HUES64 (cell line): Measurements from ENCODE around the gene NPHP4.

Experiments
- H3K27ac ChIP-seq: 2 replicates; pipeline ENCODE4 v1.7.0; 2013; ENCODE audit warnings: low read depth, low read length, inconsistent platforms
- H3K27me3 ChIP-seq: 2 replicates; pipeline ENCODE4 v1.6.1; 2013; ENCODE audit warnings: mild to moderate bottlenecking, low read length; ENCODE audit not compliant: insufficient read depth
- H3K36me3 ChIP-seq: 2 replicates; pipeline ENCODE4 v1.6.1; 2013; ENCODE audit warnings: mild to moderate bottlenecking, low read length; ENCODE audit not compliant: insufficient read depth
- H3K4me1 ChIP-seq: 2 replicates; pipeline ENCODE4 v1.6.1; 2013; ENCODE audit warnings: mild to moderate bottlenecking, low read length, moderate library complexity; ENCODE audit not compliant: insufficient read depth
- H3K4me3 ChIP-seq: 2 replicates; pipeline ENCODE4 v1.5.1; 2013; ENCODE audit warnings: mild to moderate bottlenecking, low read length, moderate library complexity
- H3K9ac ChIP-seq: 2 replicates; pipeline ENCODE4 v1.6.1; 2013; ENCODE audit warnings: mild to moderate bottlenecking, low read depth, low read length
- H3K9me3 ChIP-seq: 2 replicates; pipeline ENCODE4 v1.6.1; 2013; ENCODE audit warnings: low read depth, low read length; ENCODE audit not compliant: insufficient read depth
- WGBS: fragments of 150-250, 120-280 bp; methylation state at CpG from one replicate; pipeline ENCODE4 v1.1.7; 2013; ENCODE audit warnings: missing lambda C conversion rate; 5-methylcytosine and 5-hydroxymethylcytosine counted together

The NPHP4 gene

GRCh38 chr1:5884110-5884509, 108.1 kb downstream of the NPHP4 start:
- Histone ChIP-seq H3K4me1 (no peaks in the 10 kb centered on the region), H3K27ac (no peak overlapping the region)
- WGBS: 96% methylated on average over 13 of the region's 13 CpGs

GRCh38 chr1:5883129-5884048, 108.8 kb downstream of the NPHP4 start:
- Histone ChIP-seq H3K27ac (no peak overlapping the region), H3K4me1 (no peaks in the 10 kb centered on the region), H3K4me3 (no peak overlapping the region), H3K9ac (no peak overlapping the region), H3K27me3 (no peaks in the 10 kb centered on the region), H3K9me3 (no peaks in the 10 kb centered on the region), H3K36me3 (peaks cover 18% of the 10 kb centered on the region; the same call in 1 of the 2 replicates)
- 94% methylated on average over 30 of the region's 30 CpGs for WGBS

More at GRCh38 chr1:5884110-5884509, 108.1 kb downstream of the NPHP4 start:
- H3K9me3 ChIP-seq: no peaks in the 10 kb centered on the region
- H3K27me3 ChIP-seq: no peaks in the 10 kb centered on the region
- H3K4me3 ChIP-seq: no peak overlapping the region
- H3K9ac ChIP-seq: no peak overlapping the region
- peaks cover 15% of the 10 kb centered on the region; the same call in 1 of the 2 replicates for H3K36me3 ChIP-seq

GRCh38 chr1:5882367-5883128, 109.7 kb downstream of the NPHP4 start:
- Histone ChIP-seq H3K27ac (no peak overlapping the region), H3K9ac (no peak overlapping the region), H3K36me3 (peaks cover 18% of the 10 kb centered on the region; the same call in 1 of the 2 replicates), H3K4me3 (no peak overlapping the region), H3K9me3 (no peaks in the 10 kb centered on the region), H3K4me1 (no peaks in the 10 kb centered on the region), H3K27me3 (no peaks in the 10 kb centered on the region)
- WGBS: 95% methylated on average over 27 of the region's 27 CpGs

GRCh38 chr1:5881526-5882222, 110.6 kb downstream of the NPHP4 start:
- no peak overlapping the region for H3K4me3 ChIP-seq
- no peak overlapping the region for H3K27ac ChIP-seq
- peaks cover 20% of the 10 kb centered on the region; the same call in 1 of the 2 replicates for H3K36me3 ChIP-seq
- WGBS: 95% methylated on average over 21 of the region's 22 CpGs
- no peaks in the 10 kb centered on the region for H3K27me3 ChIP-seq
- H3K9me3 ChIP-seq: no peaks in the 10 kb centered on the region
- H3K4me1 ChIP-seq: no peaks in the 10 kb centered on the region
- H3K9ac ChIP-seq: no peak overlapping the region

GRCh38 chr1:5880630-5881405, 111.4 kb downstream of the NPHP4 start:
- Histone ChIP-seq H3K36me3 (peaks cover 20% of the 10 kb centered on the region; the same call in 1 of the 2 replicates), H3K9me3 (no peaks in the 10 kb centered on the region), H3K4me1 (no peaks in the 10 kb centered on the region), H3K9ac (no peak overlapping the region), H3K4me3 (no peak overlapping the region), H3K27me3 (no peaks in the 10 kb centered on the region), H3K27ac (no peak overlapping the region)
- 93% methylated on average over 25 of the region's 25 CpGs for WGBS

- Histone ChIP-seq H3K9me3 (no peaks in the 10 kb centered on the region), H3K4me3 (no peak overlapping the region), H3K27me3 (no peaks in the 10 kb centered on the region), H3K36me3 (peaks cover 25% of the 10 kb centered on the region; the same call in 1 of the 2 replicates), H3K27ac (no peak overlapping the region), H3K9ac (no peak overlapping the region), H3K4me1 (no peaks in the 10 kb centered on the region)
- 75% methylated on average over 7 of the region's 7 CpGs for WGBS
These were observed 112.8 kb downstream of the NPHP4 start for GRCh38 chr1:5879421-5879820.

GRCh38 chr1:5878971-5879370, 113.3 kb downstream of the NPHP4 start:
- no peaks in the 10 kb centered on the region for H3K9me3 ChIP-seq
- no peaks in the 10 kb centered on the region for H3K4me1 ChIP-seq
- no peaks in the 10 kb centered on the region for H3K27me3 ChIP-seq
- no peak overlapping the region for H3K4me3 ChIP-seq
- WGBS: 79% methylated on average over 4 of the region's 4 CpGs
- no peak overlapping the region for H3K9ac ChIP-seq
- peaks cover 25% of the 10 kb centered on the region; the same call in 1 of the 2 replicates for H3K36me3 ChIP-seq
- H3K27ac ChIP-seq: no peak overlapping the region

- no peaks in the 10 kb centered on the region for H3K4me1 ChIP-seq
- H3K27ac ChIP-seq: no peak overlapping the region
- H3K4me3 ChIP-seq: no peak overlapping the region
- no peaks in the 10 kb centered on the region for H3K27me3 ChIP-seq
- H3K9ac ChIP-seq: no peak overlapping the region
- WGBS: 92% methylated on average over 20 of the region's 20 CpGs
- H3K36me3 ChIP-seq: peaks cover 25% of the 10 kb centered on the region; the same call in 1 of the 2 replicates
- no peaks in the 10 kb centered on the region for H3K9me3 ChIP-seq
These were observed 114.3 kb downstream of the NPHP4 start for GRCh38 chr1:5877683-5878530.

GRCh38 chr1:5877001-5877400, 115.2 kb downstream of the NPHP4 start:
- H3K4me1 ChIP-seq: no peaks in the 10 kb centered on the region
- 86% methylated on average over 22 of the region's 22 CpGs for WGBS
- H3K9ac ChIP-seq: no peak overlapping the region
- no peak overlapping the region for H3K4me3 ChIP-seq
- H3K36me3 ChIP-seq: peaks cover 25% of the 10 kb centered on the region; the same call in 1 of the 2 replicates
- no peak overlapping the region for H3K27ac ChIP-seq
- no peaks in the 10 kb centered on the region for H3K27me3 ChIP-seq
- H3K9me3 ChIP-seq: no peaks in the 10 kb centered on the region
